Neural cell (in vitro differentiated cells): ENCODE data around the gene PPP1R12A.

Experiments used
- EP300 ChIP-seq: fragments of 450-650 bp; conservative IDR thresholded peaks from 2 replicates; pipeline ENCODE4 v1.6.1; 2014; ENCODE audit warnings: antibody characterized with exemption, mild to moderate bottlenecking, moderate library complexity; ENCODE audit not compliant: poor library complexity, severe bottlenecking
- TF ChIP-seq, protein P1 (sequence below): fragments of 450-650 bp; IDR thresholded peaks from 2 replicates; pipeline ENCODE4 v1.5.1; 2014; ENCODE audit warnings: antibody characterized with exemption, mild to moderate bottlenecking, moderate library complexity; ENCODE audit not compliant: poor library complexity, severe bottlenecking

DNA sequence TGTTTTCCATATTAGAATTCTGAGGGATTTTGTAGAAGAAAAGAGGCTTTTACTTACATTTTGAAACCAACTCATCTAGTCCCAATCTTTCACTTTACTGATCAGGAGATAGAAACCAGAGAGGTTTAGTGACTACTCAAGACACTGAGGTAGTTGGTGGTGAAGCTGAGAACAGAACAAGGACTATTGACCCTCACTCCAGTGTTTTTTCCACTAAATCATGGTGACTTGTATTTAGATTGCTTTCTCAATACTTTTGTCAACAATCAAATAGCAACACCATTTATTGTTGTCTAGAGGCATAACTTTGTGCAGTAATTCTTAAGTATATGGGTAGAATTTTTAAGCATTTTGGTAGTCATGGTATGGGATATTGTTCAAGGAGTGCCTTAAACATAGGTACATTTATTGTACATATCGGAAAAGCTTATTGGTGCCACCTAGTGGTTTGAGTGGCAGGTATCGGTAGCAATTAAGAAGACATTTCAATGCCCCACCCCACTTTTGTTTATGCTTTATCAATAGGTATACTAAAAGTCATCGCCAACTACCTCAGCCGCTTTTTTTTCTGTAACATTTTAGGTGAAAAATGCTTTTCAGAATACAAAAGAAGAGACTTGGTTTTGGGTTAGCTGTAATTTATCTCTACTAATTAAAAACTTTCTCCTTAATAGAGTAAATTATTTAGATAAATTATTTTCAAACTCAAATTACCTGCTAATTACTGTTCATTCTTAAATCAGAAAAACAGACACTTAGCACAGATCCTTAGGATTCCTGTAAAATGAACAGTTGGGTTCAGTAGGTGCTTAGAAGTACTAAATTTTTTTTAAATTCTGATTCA, 196.8 kb downstream of the PPP1R12A start:
- TF ChIP-seq, protein P1, sequence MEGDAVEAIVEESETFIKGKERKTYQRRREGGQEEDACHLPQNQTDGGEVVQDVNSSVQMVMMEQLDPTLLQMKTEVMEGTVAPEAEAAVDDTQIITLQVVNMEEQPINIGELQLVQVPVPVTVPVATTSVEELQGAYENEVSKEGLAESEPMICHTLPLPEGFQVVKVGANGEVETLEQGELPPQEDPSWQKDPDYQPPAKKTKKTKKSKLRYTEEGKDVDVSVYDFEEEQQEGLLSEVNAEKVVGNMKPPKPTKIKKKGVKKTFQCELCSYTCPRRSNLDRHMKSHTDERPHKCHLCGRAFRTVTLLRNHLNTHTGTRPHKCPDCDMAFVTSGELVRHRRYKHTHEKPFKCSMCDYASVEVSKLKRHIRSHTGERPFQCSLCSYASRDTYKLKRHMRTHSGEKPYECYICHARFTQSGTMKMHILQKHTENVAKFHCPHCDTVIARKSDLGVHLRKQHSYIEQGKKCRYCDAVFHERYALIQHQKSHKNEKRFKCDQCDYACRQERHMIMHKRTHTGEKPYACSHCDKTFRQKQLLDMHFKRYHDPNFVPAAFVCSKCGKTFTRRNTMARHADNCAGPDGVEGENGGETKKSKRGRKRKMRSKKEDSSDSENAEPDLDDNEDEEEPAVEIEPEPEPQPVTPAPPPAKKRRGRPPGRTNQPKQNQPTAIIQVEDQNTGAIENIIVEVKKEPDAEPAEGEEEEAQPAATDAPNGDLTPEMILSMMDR = peak; percentile 71
- no peak for TF ChIP-seq EP300
